AG04449 (cell line): ENCODE data around the gene TMA7.

ENCODE experiments used
- CTCF ChIA-PET: fragments of 350-600 bp; formaldehyde crosslinking; extraction: SDS; loops from one replicate; lab custom pipeline; 2021; ENCODE audit warnings: antibody characterized with exemption; lab: Yijun Ruan, JAX
- POLR2A ChIA-PET: fragments of 400-600, 350-600 bp; formaldehyde crosslinking; extraction: SDS; loops from one replicate; lab custom pipeline; 2020; ENCODE audit warnings: antibody characterized with exemption, inconsistent platforms; lab: Yijun Ruan, JAX
- DNase-seq: peaks from one replicate; pipeline ENCODE4 v3.0.0-alpha.2; 2010; ENCODE audit warnings: low read depth, low spot score
- H3K4me3 ChIP-seq: 2 replicates; pipeline ENCODE4 v1.5.1; 2011; ENCODE audit warnings: low read depth, mild to moderate bottlenecking, control low read depth, low read length
- TF ChIP-seq, protein P1 (sequence below): IDR thresholded peaks from one replicate; pipeline ENCODE4 v1.5.1; 2011; ENCODE audit warnings: mild to moderate bottlenecking, moderate library complexity, low read length, control low read depth, inconsistent platforms; ENCODE audit not compliant: insufficient read depth; ENCODE audit errors: missing control alignments

The TMA7 gene

DNA sequence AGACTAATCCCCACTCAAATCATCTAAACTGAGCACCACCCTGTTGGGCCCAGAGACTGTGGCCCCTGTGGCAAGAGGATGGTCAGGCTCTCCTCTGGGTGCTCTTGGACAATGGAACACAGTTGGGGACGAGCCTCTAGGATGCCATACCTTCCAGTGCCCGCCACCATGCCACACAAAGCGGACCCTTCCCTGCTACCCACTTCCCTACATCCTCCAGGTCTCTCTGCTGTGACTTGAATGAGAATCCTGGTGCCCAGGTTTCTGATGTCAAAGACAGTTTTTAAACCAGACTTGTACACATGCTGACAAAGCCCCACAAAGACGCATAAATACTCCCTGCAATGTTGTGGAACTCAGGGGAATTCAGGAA lies 4.8 kb upstream of the TMA7 start:
- CTCF ChIA-PET, result interaction anchor here (0.7 to 17.0 kb wide), 48 partner anchors 9 to 284 kb away, joined by 3 to 948 read pairs (median 10); partner anchors contain the start of genes ATRIP, CDC25A, PFKFB4 and UCN2
- no peak overlapping the region for H3K4me3 ChIP-seq

DNA sequence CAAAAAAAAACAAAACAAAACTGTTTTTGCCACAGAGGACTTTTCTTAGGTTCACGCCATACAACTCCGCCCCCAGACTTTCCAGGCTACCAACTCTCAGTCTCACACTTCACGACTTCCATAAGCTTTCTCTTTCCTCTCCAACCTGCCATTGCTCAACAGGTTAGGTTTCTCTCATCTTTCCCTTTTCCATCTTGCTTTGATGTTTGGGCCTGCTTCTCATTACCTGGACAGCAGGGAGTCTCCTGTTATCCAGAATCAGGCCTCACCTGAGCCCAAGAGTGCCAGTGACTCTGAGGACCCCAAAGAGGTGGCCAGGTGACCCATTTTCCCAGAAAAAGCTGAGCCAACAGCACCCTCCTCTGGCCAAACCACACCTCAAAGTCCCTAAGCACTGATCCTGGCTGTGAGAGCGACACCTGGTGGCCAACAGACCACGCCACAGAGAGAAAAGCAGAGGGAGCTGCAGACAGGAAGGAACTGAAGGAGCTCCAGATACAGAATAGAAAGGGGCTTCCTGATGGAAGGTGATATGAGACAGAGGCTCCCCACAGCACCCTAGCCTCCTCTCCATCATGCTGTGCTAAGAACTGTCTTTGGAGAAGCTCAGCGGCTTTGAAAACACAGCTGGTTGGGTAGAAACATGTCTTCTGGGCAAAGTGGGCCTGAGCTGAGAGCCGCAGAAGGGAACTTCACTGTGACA lies 4.1 kb upstream of the TMA7 start:
- TF ChIP-seq, protein P1, sequence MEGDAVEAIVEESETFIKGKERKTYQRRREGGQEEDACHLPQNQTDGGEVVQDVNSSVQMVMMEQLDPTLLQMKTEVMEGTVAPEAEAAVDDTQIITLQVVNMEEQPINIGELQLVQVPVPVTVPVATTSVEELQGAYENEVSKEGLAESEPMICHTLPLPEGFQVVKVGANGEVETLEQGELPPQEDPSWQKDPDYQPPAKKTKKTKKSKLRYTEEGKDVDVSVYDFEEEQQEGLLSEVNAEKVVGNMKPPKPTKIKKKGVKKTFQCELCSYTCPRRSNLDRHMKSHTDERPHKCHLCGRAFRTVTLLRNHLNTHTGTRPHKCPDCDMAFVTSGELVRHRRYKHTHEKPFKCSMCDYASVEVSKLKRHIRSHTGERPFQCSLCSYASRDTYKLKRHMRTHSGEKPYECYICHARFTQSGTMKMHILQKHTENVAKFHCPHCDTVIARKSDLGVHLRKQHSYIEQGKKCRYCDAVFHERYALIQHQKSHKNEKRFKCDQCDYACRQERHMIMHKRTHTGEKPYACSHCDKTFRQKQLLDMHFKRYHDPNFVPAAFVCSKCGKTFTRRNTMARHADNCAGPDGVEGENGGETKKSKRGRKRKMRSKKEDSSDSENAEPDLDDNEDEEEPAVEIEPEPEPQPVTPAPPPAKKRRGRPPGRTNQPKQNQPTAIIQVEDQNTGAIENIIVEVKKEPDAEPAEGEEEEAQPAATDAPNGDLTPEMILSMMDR, result peak; percentile 99
- H3K4me3 ChIP-seq, result no peak overlapping the region
- POLR2A ChIA-PET, result interaction anchor here (1.0 to 1.5 kb wide), 3 partner anchors 11 to 74 kb away, joined by 3 to 10 read pairs (median 7); partner anchors contain the start of gene ATRIP

More for the DNA sequence above, 4.8 kb upstream of the TMA7 start:
- POLR2A ChIA-PET, result no interaction called here
- DNase-seq, result no peak
- TF ChIP-seq, protein P1, result no peak

DNA sequence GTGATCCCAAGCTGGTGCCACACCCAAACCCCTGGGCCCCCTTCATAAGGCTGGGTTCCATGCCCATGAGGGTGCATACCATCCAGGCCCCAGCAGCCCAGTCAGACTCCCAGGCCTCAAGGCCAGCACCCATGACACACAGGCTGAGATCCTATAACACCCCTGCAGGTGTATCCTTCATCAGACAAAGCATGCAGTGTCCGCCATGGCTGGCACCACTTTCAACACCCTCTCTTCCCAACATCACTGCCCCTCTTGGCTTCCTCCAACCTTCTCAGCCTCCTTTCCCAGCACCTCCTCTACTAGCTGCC lies 3.6 kb upstream of the TMA7 start:
- no peak overlapping the region for H3K4me3 ChIP-seq
- TF ChIP-seq, protein P1, result no peak
- POLR2A ChIA-PET, result interaction anchor here (1.0 to 1.5 kb wide), 3 partner anchors 10 to 73 kb away, joined by 3 to 10 read pairs (median 7); partner anchors contain the start of gene ATRIP
- no peak for DNase-seq
- CTCF ChIA-PET, result interaction anchor here (0.6 to 17.0 kb wide), 82 partner anchors 11 to 303 kb away, joined by 3 to 948 read pairs (median 6); partner anchors contain the start of genes ATRIP, CDC25A, NCKIPSD and PFKFB4

More for the DNA sequence above, 4.1 kb upstream of the TMA7 start:
- CTCF ChIA-PET, result interaction anchor here (0.6 to 17.0 kb wide), 85 partner anchors 10 to 304 kb away, joined by 3 to 948 read pairs (median 5); partner anchors contain the start of genes ATRIP, CDC25A, NCKIPSD and PFKFB4
- DNase-seq, result no peak

DNA sequence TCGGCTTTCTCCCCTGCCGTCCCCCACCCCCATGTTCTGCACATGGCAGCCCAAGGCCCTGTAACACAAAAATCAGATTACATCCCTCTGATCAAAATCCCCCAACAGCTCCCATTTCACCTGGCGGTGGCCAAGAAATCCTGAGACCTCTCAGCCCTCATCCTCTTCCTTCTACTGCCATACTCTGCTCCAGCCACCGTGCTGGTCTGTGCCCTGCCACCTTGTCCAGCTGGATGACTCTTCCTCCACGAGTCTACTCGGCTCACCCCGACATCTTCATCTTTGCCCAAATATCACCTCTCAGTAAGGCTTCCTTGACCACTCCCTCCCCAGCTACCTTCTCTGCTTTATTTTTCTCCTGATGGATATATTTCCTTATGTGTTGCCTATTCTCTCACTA lies 3.2 kb upstream of the TMA7 start:
- TF ChIP-seq, protein P1, result no peak

DNA sequence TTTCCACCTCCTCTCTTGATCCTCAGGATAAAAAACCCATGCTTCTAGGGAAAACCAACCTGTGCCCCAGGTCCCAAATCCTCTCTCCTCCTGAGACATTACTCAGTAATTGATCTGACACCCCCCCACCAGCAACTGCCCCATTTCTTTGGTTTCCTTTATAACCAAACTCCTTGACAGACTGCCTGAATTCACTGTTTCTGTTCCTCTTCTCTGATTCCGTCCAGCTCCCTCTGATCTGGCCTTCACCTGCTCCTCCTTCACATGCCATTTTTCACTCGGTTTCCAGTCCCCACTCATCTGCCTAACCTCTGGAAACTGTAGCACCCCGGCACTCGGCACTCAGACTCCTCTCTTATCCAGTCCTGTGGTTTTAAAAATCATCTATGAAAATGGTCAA lies 2.2 kb upstream of the TMA7 start:
- TF ChIP-seq, protein P1, result no peak
- ChIA-PET CTCF (interaction anchor here (1.2 to 17.0 kb wide), 12 partner anchors 10 to 245 kb away, joined by 4 to 948 read pairs (median 48); partner anchors contain the start of gene ATRIP), POLR2A (no interaction called here)
- no peak overlapping the region for H3K4me3 ChIP-seq
- no peak for DNase-seq

More for the DNA sequence above, 3.2 kb upstream of the TMA7 start:
- H3K4me3 ChIP-seq, result no peak overlapping the region
- POLR2A ChIA-PET, result interaction anchor here (1.0 to 1.5 kb wide), 3 partner anchors 10 to 73 kb away, joined by 3 to 10 read pairs (median 7); partner anchors contain the start of gene ATRIP
- CTCF ChIA-PET, result interaction anchor here (0.7 to 17.0 kb wide), 54 partner anchors 11 to 283 kb away, joined by 3 to 948 read pairs (median 8); partner anchors contain the start of genes ATRIP, CDC25A, NCKIPSD and UCN2
- no peak for DNase-seq

DNA sequence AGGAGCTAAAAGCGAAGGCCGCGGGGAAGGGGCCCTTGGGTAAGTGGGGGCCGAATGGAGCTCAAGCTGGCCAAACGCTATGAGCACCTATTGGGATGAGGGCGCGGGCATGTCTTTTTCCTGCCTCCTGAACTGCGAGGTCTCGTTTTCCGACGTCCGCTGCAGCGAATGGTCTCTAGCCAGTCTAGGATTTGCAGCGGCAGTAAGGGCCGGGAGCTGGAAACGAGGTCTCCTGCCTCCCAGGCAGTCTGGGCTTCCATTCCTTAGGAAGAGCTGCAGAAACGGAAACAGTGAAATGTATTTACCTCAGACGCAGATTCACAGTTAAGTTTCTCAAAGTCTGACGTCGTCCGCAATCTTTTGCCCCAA lies 517 bp downstream of the TMA7 start:
- DNase-seq, result no peak
- peak overlapping the region; percentile 98 for H3K4me3 ChIP-seq
- POLR2A ChIA-PET, result no interaction called here
- CTCF ChIA-PET, result interaction anchor here (1.2 to 17.0 kb wide), 11 partner anchors 10 to 252 kb away, joined by 3 to 948 read pairs (median 7); partner anchors contain the start of gene SLC26A6
- TF ChIP-seq, protein P1, result no peak
